Lung (tissue), 12 donors: ENCODE data around the gene PPFIA2. TPM values are rescaled to one million over a fixed set of nuclear protein-coding genes. Genes with fewer than 3 reads are reported as not detected.
A peak's percentile ranks its signal among the peaks of the same experiment; 100 is the strongest.

ENCODE experiments used
- ATAC-seq: fragments of 200-7000 bp; cut with Tn5 transposase; one replicate; pipeline ENCODE4 v1.9.1; 2020; ENCODE audit warnings: moderate number of reproducible peaks; ENCODE audit not compliant: insufficient read depth, low FRiP score
- DNase-seq, 3 donors: peaks; one replicate each; pipeline ENCODE4 v3.0.0-alpha.2; 2013 to 2017
- H3K27ac ChIP-seq, 2 donors: one replicate each; pipeline ENCODE4 v1.5.1; 2013; ENCODE audit warnings: mild to moderate bottlenecking in 2 of 2, moderate library complexity in 2 of 2, control low read depth in 1 of 2, inconsistent platforms in 1 of 2, low read depth in 1 of 2, low read length in 1 of 2
- H3K27me3 ChIP-seq, 3 donors: one replicate each; pipeline ENCODE4 v1.5.1; 2013; ENCODE audit warnings: low read length in 2 of 3; ENCODE audit not compliant: control insufficient read depth in 3 of 3, insufficient read depth in 3 of 3
- H3K36me3 ChIP-seq, 4 donors: one replicate each; pipeline ENCODE4 v1.5.1; 2013; ENCODE audit warnings: low read length in 4 of 4, mild to moderate bottlenecking in 1 of 4, moderate library complexity in 1 of 4; ENCODE audit not compliant: control insufficient read depth in 4 of 4, insufficient read depth in 4 of 4
- H3K4me1 ChIP-seq, 5 donors: one replicate each; pipeline ENCODE4 v1.5.1; 2013; ENCODE audit warnings: low read length in 5 of 5, mild to moderate bottlenecking in 2 of 5, moderate library complexity in 1 of 5; ENCODE audit not compliant: control insufficient read depth in 5 of 5, insufficient read depth in 5 of 5
- H3K4me3 ChIP-seq: one replicate; pipeline ENCODE4 v1.5.1; 2013; ENCODE audit warnings: mild to moderate bottlenecking, control low read depth, moderate library complexity
- H3K9ac ChIP-seq, 2 donors: one replicate each; pipeline ENCODE4 v1.5.1; 2013; ENCODE audit warnings: low read length in 2 of 2, control low read depth in 1 of 2; ENCODE audit not compliant: insufficient read depth in 1 of 2
- H3K9me3 ChIP-seq, 4 donors: one replicate each; pipeline ENCODE4 v1.5.1; 2013; ENCODE audit warnings: low read length in 3 of 4, mild to moderate bottlenecking in 1 of 4, moderate library complexity in 1 of 4; ENCODE audit not compliant: control insufficient read depth in 4 of 4, insufficient read depth in 3 of 4
- CTCF ChIP-seq: IDR thresholded peaks from 2 replicates; pipeline ENCODE4 v1.5.1; 2012; ENCODE audit warnings: mild to moderate bottlenecking; ENCODE audit errors: control extremely low read depth, extremely low read depth
- WGBS, 2 donors: extraction: QIAGEN DNeasy Blood & Tissue Kit; methylation state at CpG; one replicate each; pipeline ENCODE4 v1.1.7; 2013; 5-methylcytosine and 5-hydroxymethylcytosine counted together
- polyA plus RNA-seq, 2 donors: library from polyadenylated mRNA; stranded (reverse); fragments of 200-250 nt; gene quantifications; one replicate each; pipeline ENCODE4 v1.2.1, GENCODE V29; 2013
- total RNA-seq, 2 donors: library from RNA; depleted of rRNA in 1 of 2; stranded (reverse); fragments of >200 nt in 1 of 2; gene quantifications; one replicate each; pipeline ENCODE4 v1.2.1, GENCODE V29; 2014 to 2021
- donor health status: control.
- donor health status: control.
- donor health status: Bipolar disorder and iron deficiency.
- donor health status: healthy.
- donor health status: DM: yes; HTN: yes; CAD: no.

Gene PPFIA2
- total and polyA plus RNA-seq, 4 donors: 0.09 to 2.3 (median 0.89) TPM

GRCh38 chr12:81542065-81543010 is 216.8 kb downstream of the PPFIA2 start:
- 83 to 86% methylated on average over 4 of the region's 4 CpGs for WGBS, 2 donors
- Histone ChIP-seq H3K9ac (no peak overlapping the region), H3K9me3 (no peaks in the 10 kb centered on the region), H3K36me3 (no peaks in the 10 kb centered on the region), H3K27me3 (no peaks in the 10 kb centered on the region), H3K4me1 (peaks cover 0 to 11% (median 0%) of the 10 kb centered on the region in 5 donors), H3K4me3 (no peak overlapping the region), H3K27ac (no peak overlapping the region)
- TF ChIP-seq CTCF: no peak
- DNase-seq (peak in 1 of 3 donors; percentile 9), ATAC-seq (no peak)

- H3K9me3 ChIP-seq: no peaks in the 10 kb centered on the region
- ATAC-seq (no peak), DNase-seq (peak in 2 of 3 donors; percentile 92 to 93)
- H3K27me3 ChIP-seq: no peaks in the 10 kb centered on the region
- no peak overlapping the region for H3K4me3 ChIP-seq
- peaks cover 0 to 11% (median 0%) of the 10 kb centered on the region in 5 donors for H3K4me1 ChIP-seq
- TF ChIP-seq CTCF: no peak
- H3K27ac ChIP-seq: no peak overlapping the region
- no peaks in the 10 kb centered on the region for H3K36me3 ChIP-seq
- no peak overlapping the region for H3K9ac ChIP-seq
Measured at GRCh38 chr12:81541121-81541520, 218.0 kb downstream of the PPFIA2 start.

- H3K4me1 ChIP-seq: peaks cover 0 to 11% (median 0%) of the 10 kb centered on the region in 5 donors
- H3K9ac ChIP-seq: no peak overlapping the region
- no peaks in the 10 kb centered on the region for H3K36me3 ChIP-seq
- no peak overlapping the region for H3K4me3 ChIP-seq
- H3K9me3 ChIP-seq: no peaks in the 10 kb centered on the region
- H3K27me3 ChIP-seq: no peaks in the 10 kb centered on the region
- no peak for DNase-seq
- no peak overlapping the region for H3K27ac ChIP-seq
- TF ChIP-seq CTCF: no peak
- no peak for ATAC-seq
- 74% methylated on average over 3 of the region's 3 CpGs for WGBS, 2 donors
Measured at GRCh38 chr12:81539279-81539678, 219.9 kb downstream of the PPFIA2 start.
